Progenitor cell of endocrine pancreas (in vitro differentiated cells): ENCODE data around the gene GALNTL6. TPM values are rescaled to one million over a fixed set of nuclear protein-coding genes. Genes with fewer than 3 reads are reported as not detected.

ENCODE experiments used
- DNase-seq: peaks from one replicate; pipeline ENCODE4 v3.0.0; 2021; ENCODE audit warnings: low spot score; ENCODE audit not compliant: unreplicated experiment
- H3K27ac Mint-ChIP-seq: 2 replicates; pipeline ENCODE4 v1.8.0; 2021; ENCODE audit warnings: mild to moderate bottlenecking, moderate library complexity, mixed read lengths
- H3K27me3 Mint-ChIP-seq: 2 replicates; pipeline ENCODE4 v1.8.0; 2021; ENCODE audit warnings: mixed read lengths
- H3K36me3 Mint-ChIP-seq: 2 replicates; pipeline ENCODE4 v1.8.0; 2022; ENCODE audit warnings: mixed read lengths; ENCODE audit not compliant: insufficient read depth
- H3K4me1 Mint-ChIP-seq: 2 replicates; pipeline ENCODE4 v1.8.0; 2021; ENCODE audit warnings: low read depth, mixed read lengths
- H3K4me3 Mint-ChIP-seq: 2 replicates; pipeline ENCODE4 v1.8.0; 2021; ENCODE audit warnings: low read depth, mild to moderate bottlenecking, moderate library complexity, mixed read lengths
- H3K9me3 Mint-ChIP-seq: 2 replicates; pipeline ENCODE4 v1.8.0; 2021; ENCODE audit warnings: low read depth, mixed read lengths
- CTCF ChIP-seq: fragments of 200-600 bp; sonication (generic); IDR thresholded peaks from one replicate; pipeline ENCODE4 v1.5.0; 2021; ENCODE audit warnings: antibody characterized with exemption, mild to moderate bottlenecking; ENCODE audit not compliant: unreplicated experiment
- total RNA-seq: library from RNA; stranded (reverse); gene quantifications from 2 replicates; pipeline ENCODE4 v1.2.1, GENCODE V29; 2021

Gene GALNTL6
- total RNA-seq, 1 donor from 2014 or later: 0.14 TPM

- TF ChIP-seq CTCF: no peak
- no peaks in the 10 kb centered on the region for H3K27me3 Mint-ChIP-seq
- no peak for DNase-seq
- no peak overlapping the region for H3K4me3 Mint-ChIP-seq
- peaks cover 5% of the 10 kb centered on the region for H3K4me1 Mint-ChIP-seq
- H3K9me3 Mint-ChIP-seq: no peaks in the 10 kb centered on the region
- no peak overlapping the region for H3K27ac Mint-ChIP-seq
- H3K36me3 Mint-ChIP-seq: no peaks in the 10 kb centered on the region
Observed at GRCh38 chr4:172997856-172998255, 1184.7 kb downstream of the GALNTL6 start.

- Mint-ChIP-seq H3K36me3 (no peaks in the 10 kb centered on the region), H3K27ac (no peak overlapping the region), H3K4me3 (no peak overlapping the region), H3K9me3 (no peaks in the 10 kb centered on the region), H3K27me3 (no peaks in the 10 kb centered on the region), H3K4me1 (peaks cover 4% of the 10 kb centered on the region)
- no peak for DNase-seq
- no peak for TF ChIP-seq CTCF
Observed at GRCh38 chr4:172998527-172999469, 1185.6 kb downstream of the GALNTL6 start.

GRCh38 chr4:173001571-173001970 lies 1188.4 kb downstream of the GALNTL6 start:
- no peak overlapping the region for H3K27ac Mint-ChIP-seq
- TF ChIP-seq CTCF: no peak
- H3K9me3 Mint-ChIP-seq: no peaks in the 10 kb centered on the region
- H3K36me3 Mint-ChIP-seq: no peaks in the 10 kb centered on the region
- DNase-seq: no peak
- no peaks in the 10 kb centered on the region for H3K27me3 Mint-ChIP-seq
- peaks cover 8% of the 10 kb centered on the region for H3K4me1 Mint-ChIP-seq
- no peak overlapping the region for H3K4me3 Mint-ChIP-seq

GRCh38 chr4:173002830-173003561 lies 1189.8 kb downstream of the GALNTL6 start:
- Mint-ChIP-seq H3K4me3 (no peak overlapping the region), H3K9me3 (no peaks in the 10 kb centered on the region), H3K36me3 (no peaks in the 10 kb centered on the region), H3K27ac (no peak overlapping the region), H3K27me3 (no peaks in the 10 kb centered on the region), H3K4me1 (peaks cover 8% of the 10 kb centered on the region)
- no peak for DNase-seq
- no peak for TF ChIP-seq CTCF

GRCh38 chr4:173005912-173006633 lies 1192.9 kb downstream of the GALNTL6 start:
- DNase-seq: no peak
- Mint-ChIP-seq H3K27ac (no peak overlapping the region), H3K27me3 (no peaks in the 10 kb centered on the region), H3K4me1 (peaks cover 4% of the 10 kb centered on the region), H3K36me3 (no peaks in the 10 kb centered on the region), H3K4me3 (no peak overlapping the region), H3K9me3 (peaks cover 3% of the 10 kb centered on the region)
- TF ChIP-seq CTCF: no peak
